Measurements from ENCODE around the gene CCDC39.
"Not testable (repeated sequence)": the region's sequence is repeated elsewhere in the genome, so short reads cannot be mapped to it uniquely, and the experiment has no call there.

Gene CCDC39

GRCh38 chr3:180619723-180620122 lies 59.6 kb downstream of the CCDC39 start:
- DNase-seq: no peak

- not testable (repeated sequence) for DNase-seq
Observed at GRCh38 chr3:180618563-180618962, 60.7 kb downstream of the CCDC39 start.

- DNase-seq: no peak
Observed at GRCh38 chr3:180617049-180617448, 62.2 kb downstream of the CCDC39 start.

DNA sequence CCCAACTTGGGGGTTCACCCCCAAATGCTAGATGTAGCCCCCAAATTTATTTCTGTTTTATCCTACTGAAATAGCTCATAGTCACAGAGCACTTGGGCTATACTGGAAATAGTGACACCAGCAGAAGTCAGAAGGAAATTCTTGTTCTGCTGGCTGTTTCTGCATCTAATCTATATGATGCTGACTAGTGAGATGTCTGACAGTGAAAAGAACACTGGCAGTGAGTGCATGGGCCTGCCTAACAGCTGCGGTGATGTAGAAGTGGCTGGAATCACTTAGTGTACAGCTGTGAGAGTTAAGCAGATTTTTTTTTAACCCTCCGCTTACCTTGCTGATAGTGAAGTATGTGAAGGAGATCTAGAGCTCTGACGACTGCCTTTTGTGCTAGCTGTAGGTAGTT lies 63.3 kb downstream of the CCDC39 start:
- no peak for DNase-seq

DNA sequence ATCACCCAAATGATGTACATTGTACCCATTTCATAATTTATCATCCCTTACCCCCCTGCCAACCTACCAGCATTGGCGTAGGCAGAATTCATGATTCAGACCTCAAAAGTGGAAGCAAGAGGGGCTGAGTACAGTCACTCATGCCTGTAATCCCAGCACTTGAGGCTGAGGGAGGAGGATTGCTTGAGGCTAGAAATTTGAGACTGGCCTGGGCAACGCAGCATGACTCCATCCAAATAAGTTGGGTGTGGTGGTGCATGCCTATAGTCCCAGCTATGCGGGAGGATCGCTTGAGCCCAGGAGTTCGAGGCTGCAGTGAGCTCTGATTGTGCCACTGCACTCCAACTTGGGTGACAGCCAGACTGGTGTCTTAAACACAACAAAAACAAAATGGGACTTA lies 66.9 kb downstream of the CCDC39 start:
- DNase-seq: no peak

DNA sequence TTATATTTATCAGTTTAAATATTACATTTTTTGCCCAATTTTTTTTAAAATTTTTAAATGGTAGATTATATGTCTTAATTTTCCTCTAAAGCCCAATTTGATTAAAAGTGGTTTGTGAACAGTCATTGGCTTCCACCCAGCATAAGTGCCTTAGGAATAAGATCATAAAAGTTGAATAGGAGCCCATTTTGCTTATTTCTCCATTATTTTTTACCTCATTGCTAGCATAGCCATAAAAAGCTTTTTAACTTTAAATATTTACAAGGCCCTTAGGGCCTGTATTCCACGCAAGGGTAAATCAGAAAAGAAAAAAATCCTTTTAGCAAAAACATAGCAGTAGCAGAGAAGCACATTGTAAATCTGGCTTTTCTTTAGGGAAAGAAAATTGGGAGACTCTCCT lies 68.3 kb downstream of the CCDC39 start:
- DNase-seq: no peak

DNA sequence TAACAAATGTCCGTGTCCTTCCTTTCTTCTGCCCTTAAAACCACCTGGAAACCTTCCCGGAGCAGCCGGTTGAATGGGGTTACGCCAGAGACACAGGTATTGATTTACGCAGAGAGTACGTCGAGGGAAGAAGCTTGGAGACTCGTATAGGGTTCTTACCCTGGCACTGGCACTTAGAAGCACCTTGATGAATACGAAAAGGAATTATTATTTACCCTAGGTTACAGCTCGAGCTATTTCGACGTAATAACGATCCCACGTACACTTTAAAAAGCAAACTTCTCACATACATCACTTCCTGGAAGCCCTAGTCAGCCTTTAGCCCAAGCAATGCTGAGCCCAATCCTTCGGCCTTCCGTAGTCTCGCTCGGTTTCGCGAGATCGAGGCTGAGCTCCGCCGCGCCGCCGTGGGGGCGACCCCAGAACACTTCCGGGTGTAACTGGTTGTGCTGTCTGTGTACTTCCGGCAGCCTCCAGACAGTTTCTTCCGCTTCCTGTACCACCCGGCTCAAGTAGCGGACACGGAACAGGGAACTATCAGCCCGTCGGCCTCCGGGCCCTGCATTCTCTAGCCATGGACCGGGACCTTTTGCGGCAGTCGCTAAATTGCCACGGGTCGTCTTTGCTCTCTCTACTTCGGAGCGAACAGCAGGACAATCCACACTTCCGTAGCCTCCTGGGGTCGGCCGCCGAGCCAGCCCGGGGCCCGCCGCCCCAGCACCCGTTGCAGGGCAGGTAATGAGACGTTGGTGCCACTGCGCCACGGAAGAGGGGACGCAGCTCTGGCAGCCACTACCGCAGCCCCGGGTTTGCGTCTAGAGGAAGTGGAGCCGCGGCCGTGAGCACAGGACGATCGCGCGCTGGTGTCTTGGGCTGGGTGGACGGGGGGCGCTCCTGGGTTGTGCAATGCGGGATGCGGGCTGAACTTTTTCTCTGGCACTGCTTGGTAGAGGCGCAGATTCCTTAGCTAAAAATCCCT lies 77.3 kb downstream of the CCDC39 start, which contains the start of gene TTC14:
TSS of gene TTC14 (plus strand) at position 476 of the 979 bp plus-strand sequence. CDS start at position 575, 99 bp downstream.
- DNase-seq: peak; percentile 92

DNA sequence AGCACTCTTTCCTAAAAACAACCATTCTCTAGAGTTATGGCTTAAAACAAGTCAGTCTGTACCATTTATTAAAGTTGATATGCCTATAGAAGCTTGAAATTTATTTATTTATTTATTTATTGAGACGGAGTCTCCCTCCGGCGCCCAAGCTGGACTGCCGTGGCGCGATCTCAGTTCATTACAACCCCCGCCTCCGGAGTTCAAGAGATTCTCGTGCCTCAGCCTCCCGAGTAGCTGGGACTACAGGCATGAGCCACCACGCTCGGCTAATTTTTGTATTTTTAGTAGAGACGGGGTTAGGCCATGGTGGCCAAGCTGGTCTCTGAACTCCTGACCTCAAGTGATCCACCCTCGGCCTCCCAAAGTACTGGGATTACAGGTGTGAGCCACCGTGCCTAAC lies 78.8 kb downstream of the CCDC39 start:
- DNase-seq: no peak

GRCh38 chr3:180595559-180595935 lies 83.7 kb downstream of the CCDC39 start:
- no peak for DNase-seq

DNA sequence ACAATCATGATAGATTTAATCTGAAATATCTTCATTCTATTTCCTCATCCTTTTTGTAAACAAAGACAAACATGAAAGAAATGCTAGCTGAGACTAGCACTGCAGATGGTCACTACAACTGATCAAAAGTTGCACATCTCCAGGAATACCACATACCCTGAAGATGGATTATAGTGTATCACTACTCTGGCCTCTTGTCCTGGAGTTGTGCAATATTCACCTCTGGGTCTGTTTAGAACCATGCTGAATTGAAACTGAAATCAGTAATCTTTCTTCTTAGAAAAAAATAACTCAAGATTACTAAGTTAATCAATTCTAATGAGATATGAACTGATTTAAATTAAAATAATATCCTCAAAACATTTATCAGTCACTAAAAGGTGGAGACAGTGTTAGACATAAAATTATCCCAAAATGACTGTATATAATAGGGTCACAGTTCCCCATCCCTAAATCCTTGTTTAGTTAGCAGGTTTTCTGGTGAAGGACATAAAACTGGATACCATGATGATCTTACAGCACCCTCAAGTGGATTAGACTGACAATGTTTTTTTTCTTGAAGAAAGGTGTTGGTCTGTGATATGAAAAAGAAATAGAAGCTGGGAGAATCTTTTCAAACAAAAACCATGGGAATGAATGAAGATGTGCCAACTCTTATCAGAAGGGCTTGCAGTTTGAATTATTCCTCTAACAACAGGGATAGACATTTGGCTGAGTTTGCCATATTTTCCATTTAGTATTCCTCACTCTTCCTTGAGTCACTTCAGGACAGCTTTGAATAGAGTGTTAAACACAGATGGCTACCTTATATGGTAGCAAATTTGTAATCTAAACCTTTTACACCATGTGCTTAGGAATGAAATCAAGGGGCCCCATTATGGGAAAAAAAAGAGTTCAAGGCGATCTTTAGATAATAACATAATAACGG lies 84.4 kb downstream of the CCDC39 start:
- DNase-seq: no peak

GRCh38 chr3:180593631-180594030 lies 85.7 kb downstream of the CCDC39 start:
- DNase-seq: not testable (repeated sequence)

DNA sequence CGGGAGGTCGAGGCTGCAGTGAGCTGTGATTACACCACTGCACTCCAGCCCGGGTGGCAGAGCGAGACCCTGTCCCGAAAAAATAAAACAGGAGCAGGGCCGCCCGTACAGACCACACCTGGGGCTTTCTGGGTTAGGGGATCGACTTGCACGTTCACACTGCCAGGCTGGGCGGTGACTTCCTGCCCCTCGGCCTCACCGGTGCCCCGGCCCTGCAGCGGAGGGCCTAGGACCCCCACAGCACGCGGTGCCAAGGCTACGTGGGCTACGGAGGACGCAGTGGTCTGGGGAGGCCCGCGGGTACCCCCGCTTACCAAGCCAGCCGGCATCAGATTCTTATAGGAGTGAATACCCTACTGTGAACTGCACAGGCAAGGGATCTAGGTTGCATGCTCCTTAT lies 88.9 kb downstream of the CCDC39 start:
- DNase-seq: no peak

GRCh38 chr3:180580934-180581333 lies 98.4 kb downstream of the CCDC39 start:
- DNase-seq: no peak

DNA sequence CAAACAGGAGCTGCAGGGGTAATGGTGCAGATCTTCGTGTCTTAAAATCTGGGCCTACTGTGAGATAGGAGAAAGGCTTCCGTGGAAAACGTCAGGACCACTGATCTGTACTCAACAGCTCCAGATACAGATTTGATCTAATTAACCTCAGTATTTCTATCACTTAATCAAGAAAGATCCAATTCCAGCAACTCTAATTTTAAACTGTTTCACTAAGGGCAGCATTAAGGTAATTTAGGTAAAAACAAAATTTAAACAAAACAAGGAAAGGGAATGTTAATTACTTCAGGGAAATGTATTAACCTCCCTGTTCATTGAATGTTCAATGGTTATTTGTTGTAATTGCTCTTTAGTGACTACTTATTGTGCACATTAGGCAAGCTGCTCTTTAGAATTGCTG lies 103.7 kb downstream of the CCDC39 start:
- no peak for DNase-seq

- no peak for DNase-seq
Observed at GRCh38 chr3:180571831-180572598, 107.3 kb downstream of the CCDC39 start.

- no peak for DNase-seq
Observed at GRCh38 chr3:180570238-180570637, 109.1 kb downstream of the CCDC39 start.

GRCh38 chr3:180564676-180565075 lies 114.6 kb downstream of the CCDC39 start:
- DNase-seq: no peak

Data from central memory CD4-positive, alpha-beta T cell (primary cell).